HG03060 (cell line): Measurements from ENCODE around the gene PRTN3.
"Not testable (repeated sequence)": the region's sequence is repeated elsewhere in the genome, so short reads cannot be mapped to it uniquely, and the experiment has no call there.

Experiments used
- ATAC-seq: cut with Tn5 transposase; IDR thresholded peaks from one replicate; pipeline ENCODE4 v1.9.1; 2021; ENCODE audit warnings: low read depth, moderate number of reproducible peaks; ENCODE audit not compliant: unreplicated experiment

The PRTN3 gene

GRCh38 chr19:843836-844545 lies 3.2 kb downstream of the PRTN3 start:
- no peak for ATAC-seq

- ATAC-seq = no peak
Observed at GRCh38 chr19:844546-844971, 3.8 kb downstream of the PRTN3 start.

DNA sequence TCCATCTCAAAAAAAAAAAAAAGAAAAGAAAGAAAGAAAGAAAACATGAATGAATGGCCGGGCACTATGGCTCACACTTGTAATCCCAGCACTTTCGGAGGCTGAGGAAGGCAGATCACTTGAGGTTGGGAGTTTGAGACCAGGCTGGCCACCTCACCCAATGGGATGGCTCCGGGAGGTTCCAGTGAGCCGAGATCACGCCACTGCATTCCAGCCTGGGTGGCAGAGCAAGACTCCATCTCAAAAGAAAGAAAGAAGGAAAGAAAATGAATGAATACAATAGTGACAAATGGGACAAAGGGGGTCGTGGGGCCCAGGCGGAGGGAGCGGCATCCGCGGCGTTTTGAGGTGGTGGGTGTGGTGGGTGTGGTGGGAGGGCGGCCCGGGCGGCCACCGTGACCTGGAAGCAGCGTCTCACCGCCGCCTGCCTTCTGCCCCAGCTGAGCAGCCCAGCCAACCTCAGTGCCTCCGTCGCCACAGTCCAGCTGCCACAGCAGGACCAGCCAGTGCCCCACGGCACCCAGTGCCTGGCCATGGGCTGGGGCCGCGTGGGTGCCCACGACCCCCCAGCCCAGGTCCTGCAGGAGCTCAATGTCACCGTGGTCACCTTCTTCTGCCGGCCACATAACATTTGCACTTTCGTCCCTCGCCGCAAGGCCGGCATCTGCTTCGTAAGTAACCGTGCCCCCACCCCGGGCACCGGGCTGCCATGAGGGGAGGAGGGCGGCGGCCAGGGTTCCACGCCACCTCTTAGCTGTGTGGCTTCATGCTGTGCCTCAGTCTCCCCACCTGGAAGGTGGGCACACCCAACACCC lies 5.1 kb downstream of the PRTN3 start:
- no peak for ATAC-seq

- ATAC-seq = no peak
Observed at GRCh38 chr19:848386-848921, 7.7 kb downstream of the PRTN3 start.

DNA sequence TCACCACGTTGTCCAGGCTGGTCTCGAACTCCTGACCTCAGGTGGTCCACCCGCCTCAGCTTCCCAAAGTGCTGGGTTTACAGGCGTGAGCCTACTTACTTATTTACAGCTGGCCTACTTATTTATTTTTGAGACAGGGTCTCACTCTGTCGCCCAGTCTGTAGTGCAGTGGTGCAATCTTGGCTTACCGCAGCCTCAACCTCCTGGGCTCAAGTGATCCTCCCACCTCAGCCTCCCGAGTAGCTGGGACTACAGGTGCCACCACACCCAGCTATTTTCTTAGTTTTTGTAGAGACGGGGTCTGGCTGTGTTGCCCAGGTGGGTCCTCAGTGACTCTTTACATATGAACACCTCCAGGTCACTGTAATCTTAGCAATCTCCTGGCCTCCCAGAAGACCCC lies 8.4 kb downstream of the PRTN3 start:
- not testable (repeated sequence) for ATAC-seq

DNA sequence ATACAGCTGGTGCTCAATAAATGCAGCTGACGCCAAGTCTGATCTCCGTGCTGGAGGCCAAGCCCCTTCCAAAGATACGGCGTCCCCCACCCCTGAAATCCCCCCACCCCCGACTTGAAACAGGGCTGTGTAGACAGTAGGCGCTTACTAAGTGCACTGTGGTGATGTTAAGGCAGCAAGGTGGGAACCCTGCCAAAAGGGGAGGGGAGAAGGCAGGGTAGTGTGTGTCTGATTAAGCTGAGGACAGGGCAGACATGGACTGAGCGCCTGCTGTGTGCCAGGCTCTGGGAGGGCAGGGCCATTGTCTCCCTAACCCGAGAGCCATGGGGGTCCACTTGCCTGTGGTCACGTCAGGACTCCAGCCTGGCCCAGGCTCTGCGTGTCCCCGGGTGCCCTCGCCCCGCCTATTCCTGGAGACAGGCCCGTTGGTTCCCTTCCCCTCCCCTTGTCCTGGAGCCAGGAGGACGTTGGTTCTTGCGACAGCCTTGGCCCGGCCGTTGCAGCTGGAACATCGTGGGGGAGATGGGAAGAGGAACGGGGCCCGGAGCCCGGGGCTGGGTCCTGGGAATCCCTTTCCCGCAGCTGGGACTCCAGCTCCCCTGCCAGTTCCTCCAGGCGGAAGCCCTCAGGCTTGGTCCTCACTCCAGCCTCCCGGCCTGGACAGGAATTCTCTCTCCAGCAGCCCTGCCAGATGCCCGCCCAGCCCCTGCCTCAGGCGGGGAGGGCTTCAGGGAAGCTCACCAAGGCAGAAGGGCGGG lies 9.6 kb downstream of the PRTN3 start:
- no peak for ATAC-seq

- no peak for ATAC-seq
Observed at GRCh38 chr19:850979-851335, 10.2 kb downstream of the PRTN3 start.

- ATAC-seq = no peak
Observed at GRCh38 chr19:852136-853013, 11.6 kb downstream of the PRTN3 start, which contains the start of gene ELANE. Gene ELANE, plus strand, starts transcription at chr19:852303. Its CDS starts 26 bp downstream, at chr19:852329.

DNA sequence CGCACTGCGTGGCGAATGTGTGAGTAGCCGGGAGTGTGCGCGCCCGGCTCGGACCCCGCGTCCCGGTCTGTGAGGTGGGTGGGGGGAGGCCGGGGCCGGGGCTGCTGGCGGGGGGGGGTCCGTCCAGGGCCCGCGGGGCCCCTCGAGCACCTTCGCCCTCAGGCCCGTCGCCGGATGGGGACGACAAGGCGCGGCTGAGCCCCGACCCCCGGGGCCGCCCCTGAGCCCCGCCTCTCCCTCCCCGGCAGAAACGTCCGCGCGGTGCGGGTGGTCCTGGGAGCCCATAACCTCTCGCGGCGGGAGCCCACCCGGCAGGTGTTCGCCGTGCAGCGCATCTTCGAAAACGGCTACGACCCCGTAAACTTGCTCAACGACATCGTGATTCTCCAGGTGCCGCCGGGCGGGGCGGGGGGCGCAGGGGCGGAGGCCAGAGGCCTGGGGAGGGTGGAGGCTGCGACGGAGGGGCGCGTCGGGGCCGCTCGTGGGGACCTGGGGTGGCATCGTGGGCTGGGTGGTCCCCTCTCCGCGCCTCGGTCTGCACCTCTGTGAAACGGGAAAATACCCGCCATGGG lies 12.3 kb downstream of the PRTN3 start:
- ATAC-seq = no peak

GRCh38 chr19:853614-854220 lies 12.9 kb downstream of the PRTN3 start:
- not testable (repeated sequence) for ATAC-seq

DNA sequence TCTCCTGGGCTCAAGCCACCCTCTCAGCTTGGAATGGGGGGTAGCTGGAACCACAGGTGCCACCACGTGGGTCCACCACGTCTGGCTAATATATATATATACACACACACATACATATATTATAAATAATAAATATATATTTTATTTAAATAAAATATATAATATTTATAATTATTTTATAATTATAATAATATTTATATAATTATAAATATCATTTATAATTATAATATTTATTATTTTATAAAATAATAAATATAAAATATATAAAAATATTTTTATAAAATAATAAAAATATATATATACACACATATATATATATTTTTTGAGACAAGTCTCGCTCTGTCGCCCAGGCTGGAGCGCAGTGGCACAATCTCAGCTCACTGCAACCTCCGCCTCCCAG lies 13.8 kb downstream of the PRTN3 start:
- ATAC-seq = no peak

DNA sequence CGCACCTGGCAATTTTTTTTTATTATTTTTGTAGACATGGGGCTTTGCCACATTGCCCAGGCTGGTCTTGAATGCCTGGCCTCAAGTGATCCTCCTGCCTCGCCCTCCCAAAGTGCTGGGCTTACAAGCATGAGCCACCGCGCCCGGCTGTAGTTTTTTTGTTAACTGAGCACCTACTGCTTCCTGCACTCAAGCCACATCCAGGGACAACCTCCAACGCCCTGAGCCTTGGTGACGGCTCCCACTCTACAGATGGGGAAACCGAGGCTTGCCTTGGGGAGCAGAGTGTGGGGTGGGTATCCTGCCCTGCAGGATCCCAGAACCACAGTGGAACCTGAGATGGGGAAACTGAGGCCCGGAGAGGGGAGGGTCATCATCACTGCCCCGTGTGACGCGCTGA lies 14.3 kb downstream of the PRTN3 start:
- no peak for ATAC-seq

DNA sequence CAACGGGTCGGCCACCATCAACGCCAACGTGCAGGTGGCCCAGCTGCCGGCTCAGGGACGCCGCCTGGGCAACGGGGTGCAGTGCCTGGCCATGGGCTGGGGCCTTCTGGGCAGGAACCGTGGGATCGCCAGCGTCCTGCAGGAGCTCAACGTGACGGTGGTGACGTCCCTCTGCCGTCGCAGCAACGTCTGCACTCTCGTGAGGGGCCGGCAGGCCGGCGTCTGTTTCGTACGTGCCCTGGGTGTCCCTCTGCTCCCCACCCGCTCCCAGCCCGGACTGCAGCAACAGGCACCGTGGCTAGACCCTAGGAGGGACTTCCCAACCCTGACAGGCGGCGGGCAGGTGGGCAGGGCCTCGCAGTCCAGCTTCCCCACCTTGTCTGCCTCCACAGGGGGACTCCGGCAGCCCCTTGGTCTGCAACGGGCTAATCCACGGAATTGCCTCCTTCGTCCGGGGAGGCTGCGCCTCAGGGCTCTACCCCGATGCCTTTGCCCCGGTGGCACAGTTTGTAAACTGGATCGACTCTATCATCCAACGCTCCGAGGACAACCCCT lies 14.8 kb downstream of the PRTN3 start:
- no peak for ATAC-seq

GRCh38 chr19:858284-858683 lies 17.5 kb downstream of the PRTN3 start:
- ATAC-seq = no peak

- ATAC-seq = no peak
Observed at GRCh38 chr19:858868-859843, 18.4 kb downstream of the PRTN3 start, which contains the start of gene CFD. Gene CFD, plus strand, starts transcription at chr19:859664. Its CDS starts 26 bp downstream, at chr19:859690.

DNA sequence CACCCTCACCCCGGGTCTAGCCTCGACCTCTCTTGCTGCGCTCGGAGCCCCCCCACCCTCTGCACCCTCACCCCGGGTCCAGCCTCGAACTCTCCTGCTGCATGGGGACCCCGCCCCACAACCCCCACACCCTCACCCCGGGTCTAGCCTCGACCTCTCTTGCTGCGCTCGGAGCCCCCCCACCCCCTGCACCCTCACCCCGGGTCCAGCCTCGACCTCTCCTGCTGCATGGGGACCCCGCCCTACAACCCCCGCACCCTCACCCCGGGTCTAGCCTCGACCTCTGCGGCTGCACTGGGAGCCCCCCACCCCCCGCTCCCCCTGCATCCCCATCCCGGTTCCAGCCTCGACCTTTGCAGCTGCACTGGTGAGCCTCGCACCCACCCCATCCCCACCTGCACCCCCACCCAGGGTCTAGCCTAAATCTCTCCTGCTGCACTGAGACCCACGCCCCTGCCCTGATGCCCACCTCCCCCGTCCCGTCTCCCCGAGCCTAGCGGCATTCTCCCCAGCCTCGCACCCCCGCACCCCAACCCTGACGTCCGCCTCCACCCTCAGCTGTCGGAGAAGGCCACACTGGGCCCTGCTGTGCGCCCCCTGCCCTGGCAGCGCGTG lies 20.4 kb downstream of the PRTN3 start:
- ATAC-seq = no peak
